DOHH2 (cell line): ENCODE data around the gene DENND11.

ENCODE experiments used
- CTCF ChIP-seq: fragments of 200-600 bp; sonication (generic); IDR thresholded peaks from one replicate; pipeline ENCODE4 v1.5.1; 2014; ENCODE audit warnings: antibody characterized with exemption, mild to moderate bottlenecking, low read depth, low read length; ENCODE audit not compliant: poor library complexity, severe bottlenecking
- EZH2phosphoT487 ChIP-seq: fragments of 200-600 bp; sonication (generic); IDR thresholded peaks from 2 replicates; pipeline ENCODE4 v1.6.1; 2017; ENCODE audit warnings: borderline replicate concordance, mild to moderate bottlenecking, antibody characterized with exemption, low read length, moderate library complexity, mixed read lengths

GRCh38 chr7:141686074-141686473 is 15.9 kb downstream of the DENND11 start:
- TF ChIP-seq CTCF (no peak), EZH2phosphoT487 (no peak)
